NCI-H1436 treated with DMSO at 0.1 percent for 48 hours (cell line): ENCODE results near the gene PSMD13.
"Not testable (repeated sequence)": the region's sequence is repeated elsewhere in the genome, so short reads cannot be mapped to it uniquely, and the experiment has no call there.

Source experiments
- DNase-seq: peaks from one replicate; lab custom pipeline; 2025; lab: John Stamatoyannopoulos, UW

Gene PSMD13

DNA sequence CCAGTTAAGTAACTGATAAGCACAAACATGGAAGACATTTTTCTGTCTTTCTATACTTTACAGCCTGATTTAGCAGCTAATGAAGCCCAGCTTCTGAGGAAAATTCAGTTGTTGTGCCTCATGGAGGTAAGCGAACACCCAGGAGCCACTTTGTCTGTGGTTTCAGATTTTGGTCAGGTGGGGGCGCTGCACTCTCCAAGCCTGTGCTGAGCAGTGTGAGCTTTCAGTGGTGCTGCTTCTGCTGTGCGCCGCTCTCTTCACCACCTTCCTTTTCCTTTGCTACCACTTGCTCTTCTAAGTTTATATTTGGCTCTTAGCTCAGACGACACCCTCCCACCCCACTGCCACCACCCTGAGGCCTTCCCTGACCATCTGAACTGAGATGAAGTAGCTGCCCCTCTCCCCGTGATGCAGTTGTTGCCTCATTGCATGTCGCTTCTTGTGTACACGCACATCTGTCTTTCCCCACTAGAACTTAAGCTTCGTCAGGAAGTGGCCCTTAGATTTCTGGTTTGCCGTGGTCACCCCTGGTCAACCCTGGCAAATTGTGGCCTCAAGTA lies 14.0 kb downstream of the PSMD13 start:
- no peak for DNase-seq

DNA sequence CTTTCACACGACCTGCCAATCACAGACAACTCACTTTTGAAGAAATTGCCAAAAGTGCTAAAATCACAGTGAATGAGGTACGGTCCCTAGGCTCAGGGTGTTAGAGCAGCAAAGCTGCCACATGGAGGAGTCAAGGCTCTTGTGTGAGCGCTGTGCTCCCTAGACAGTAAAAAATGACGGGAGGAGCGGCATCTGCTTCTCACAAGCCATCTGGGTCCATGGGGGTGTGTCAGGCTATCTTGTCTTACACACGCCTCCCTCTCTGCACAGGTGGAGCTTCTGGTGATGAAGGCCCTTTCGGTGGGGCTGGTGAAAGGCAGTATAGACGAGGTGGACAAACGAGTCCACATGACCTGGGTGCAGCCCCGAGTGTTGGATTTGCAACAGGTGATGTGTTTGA lies 14.8 kb downstream of the PSMD13 start:
- no peak for DNase-seq

DNA sequence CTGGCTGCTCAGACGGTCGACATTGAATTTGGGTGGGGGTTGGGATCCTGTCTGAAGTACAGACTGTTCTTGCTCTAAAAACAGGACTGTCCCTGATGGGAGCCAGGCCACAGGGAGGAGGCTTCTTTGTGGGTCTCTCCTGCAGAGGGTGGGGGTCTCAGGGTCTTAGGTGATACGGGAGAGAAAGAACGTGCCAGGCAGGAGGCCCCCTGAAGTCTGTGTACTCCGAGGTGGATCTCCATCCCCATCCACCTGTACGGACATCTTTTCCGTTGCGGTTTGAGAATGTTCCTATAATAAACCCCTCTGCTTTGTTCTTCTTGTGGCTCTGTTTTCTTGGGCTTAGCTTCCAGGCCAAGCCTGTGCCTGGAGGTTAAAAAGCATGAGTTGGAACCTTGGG lies 15.9 kb downstream of the PSMD13 start:
- no peak for DNase-seq

DNA sequence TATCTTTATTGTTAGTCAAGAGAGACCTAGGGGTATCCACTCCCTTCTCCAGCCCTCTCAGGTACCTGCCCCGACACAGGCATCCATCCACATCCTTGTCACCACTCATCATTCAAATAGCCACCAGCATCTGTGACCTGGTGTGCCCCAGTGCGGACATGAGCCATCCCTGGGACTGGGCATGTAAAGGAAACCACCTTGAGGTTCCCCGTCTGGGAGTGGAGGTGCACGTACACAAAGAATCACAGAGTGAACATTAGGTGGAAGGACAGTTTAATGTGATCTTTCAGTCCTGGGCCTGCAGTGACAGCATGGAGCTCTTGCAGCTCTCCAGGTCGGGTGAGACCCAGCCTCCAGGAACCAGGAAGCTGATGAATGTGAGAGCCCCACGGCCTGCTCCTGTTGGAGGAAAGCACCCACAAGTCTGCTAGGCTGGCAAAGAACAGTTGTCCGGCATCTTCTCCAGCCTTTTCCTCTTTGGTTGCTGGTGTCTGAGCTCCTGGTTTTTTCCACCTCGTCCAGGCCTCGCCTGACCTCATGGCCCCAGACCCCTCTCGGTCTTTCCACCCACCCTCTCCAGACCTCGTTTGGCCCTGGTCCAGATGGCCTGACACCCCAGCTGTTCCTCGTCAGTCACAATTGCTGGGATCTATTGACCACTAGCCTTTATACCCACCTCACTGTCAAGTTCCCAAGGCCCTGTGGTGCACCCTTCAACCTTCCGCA lies 16.5 kb downstream of the PSMD13 start:
- no peak for DNase-seq

DNA sequence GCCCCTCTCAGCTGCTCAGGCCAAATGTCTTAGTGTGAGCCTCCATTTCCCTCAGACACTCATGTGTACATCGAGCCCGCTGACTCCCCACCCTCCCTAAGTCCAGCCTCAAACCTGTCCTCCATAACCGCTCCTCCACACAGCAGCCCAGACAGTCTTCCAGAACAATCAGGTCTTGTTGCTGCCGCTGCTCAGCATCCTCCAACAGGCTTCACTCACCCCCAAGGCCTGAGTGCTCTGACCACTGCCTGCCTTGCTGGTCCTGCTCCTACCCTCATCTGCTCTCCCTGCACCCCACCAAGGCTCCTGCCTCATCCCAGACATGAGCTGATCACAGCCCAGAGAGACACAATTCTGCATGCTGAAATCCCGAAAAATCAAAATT lies 17.1 kb downstream of the PSMD13 start:
- no peak for DNase-seq

DNA sequence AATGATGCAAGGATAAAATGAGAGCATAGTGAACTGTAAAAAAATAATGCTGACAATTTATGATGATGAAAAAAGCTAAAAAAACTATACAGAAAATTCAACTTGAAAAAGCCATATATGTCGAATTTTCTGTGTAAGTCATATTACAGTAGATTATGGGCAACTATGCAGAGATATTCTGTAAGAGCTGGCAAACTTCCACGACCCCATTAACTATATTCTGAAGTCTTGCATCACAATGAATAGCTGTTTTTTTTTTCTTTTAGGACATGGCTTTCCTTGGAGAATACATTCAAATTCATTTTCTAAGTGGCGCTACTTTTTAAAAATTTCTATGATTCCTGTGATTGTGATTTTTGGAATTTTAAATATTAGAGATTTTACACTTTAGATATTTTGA lies 18.4 kb downstream of the PSMD13 start:
- DNase-seq = no peak

DNA sequence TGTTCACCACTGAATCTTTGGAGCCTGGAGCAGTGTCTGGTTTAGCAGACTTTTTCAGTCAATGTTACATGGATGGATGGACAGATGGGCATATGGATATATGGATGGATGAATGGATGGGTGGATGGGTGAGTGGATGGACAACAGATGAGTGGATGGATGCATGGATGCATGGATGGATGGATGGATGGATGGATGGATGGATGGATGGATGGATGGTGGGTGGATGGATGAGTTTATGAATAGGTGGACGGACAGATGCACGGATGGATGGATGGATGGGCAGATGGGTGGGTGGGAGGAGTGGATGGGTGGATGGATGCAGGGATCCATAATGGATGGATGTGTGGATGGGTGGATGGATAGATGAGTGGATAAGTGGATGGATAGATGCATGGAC lies 19.0 kb downstream of the PSMD13 start:
- DNase-seq = no peak

DNA sequence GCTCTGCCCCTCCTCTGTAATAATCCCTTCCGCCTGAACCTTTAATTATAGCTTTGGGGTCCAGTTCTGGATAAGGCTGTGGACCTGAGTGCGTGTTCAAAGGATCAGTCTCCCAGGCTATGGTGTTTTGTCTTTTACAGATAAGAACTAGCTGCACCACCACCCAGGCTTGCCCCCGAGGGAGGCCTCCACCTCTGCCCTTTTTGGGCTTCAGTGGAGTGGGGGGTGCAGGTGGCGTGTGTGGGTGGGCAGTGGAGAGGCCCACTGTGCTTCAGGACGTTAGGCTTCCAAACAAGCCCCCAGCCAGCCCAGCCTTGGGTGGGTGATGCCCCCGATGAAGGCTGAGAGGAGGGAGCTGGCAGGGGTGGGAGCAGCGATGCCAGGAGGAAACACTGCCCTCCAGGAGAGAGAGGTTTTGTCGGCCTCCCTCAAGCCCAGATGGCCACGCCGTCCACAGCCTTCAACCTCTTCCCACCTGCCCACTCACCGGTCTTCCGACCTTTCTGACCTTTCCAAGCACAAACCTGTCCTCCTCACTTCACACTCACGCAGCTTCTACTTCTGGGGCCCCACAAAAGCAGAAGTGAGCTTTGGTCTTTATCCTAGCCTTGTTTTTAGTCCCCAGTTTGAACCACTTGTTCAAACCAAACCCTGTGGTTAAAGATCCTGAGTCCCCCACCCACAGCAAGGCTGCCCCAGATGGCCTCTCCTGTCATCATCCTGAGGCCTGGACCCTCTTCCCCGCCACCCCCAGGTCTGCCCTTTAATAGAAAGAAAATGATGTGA lies 20.4 kb downstream of the PSMD13 start:
- no peak for DNase-seq

DNA sequence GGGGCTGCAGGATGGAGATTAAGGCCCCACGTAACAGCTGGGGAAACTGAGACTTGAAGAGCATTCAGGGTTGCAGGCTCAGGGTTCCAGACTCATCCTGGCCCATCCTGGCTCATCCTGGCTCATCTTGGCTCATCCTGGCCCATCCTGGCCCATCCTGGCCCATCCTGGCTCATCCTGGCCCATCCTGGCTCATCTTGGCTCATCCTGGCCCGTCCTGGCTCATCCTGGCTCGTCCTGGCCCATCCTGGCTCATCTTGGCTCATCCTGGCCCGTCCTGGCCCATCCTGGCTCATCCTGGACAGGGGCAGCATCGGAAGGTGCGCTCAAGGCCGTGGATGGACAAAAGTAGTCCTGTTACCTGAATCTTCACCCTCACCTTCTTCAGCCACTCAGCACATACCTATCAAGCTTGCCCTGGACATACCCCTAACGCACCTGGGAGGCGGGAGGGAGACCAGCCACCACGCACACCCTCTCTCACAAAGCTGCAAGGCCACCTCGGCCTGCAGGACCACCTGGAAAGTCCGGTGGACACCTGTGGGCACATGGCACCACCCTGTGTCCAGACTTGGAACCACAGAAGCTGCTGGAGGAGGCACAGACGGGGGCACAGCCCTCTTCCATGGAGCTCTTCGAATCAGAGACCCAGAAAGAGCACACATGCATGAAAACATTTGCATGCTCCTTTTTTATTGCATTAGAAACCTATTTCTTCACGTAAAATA lies 21.2 kb downstream of the PSMD13 start:
- DNase-seq = no peak

DNA sequence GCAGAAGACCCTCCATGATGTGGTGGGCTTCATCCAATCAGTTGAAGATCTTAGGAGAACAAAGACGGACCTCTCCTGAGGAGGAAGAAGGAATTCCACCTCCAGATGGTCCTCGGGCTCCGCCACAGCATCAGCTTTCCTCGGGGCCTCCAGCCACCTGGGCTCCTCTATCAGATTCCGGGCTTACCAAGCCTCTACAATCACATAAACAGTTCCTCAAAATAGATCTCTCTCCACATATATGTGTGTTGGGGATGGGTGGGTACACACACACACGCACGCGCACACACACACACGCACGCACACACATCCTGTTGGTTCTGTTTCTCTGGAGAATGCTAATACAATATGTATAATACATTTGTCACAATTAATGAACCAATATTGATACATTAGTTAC lies 22.6 kb downstream of the PSMD13 start:
- no peak for DNase-seq

DNA sequence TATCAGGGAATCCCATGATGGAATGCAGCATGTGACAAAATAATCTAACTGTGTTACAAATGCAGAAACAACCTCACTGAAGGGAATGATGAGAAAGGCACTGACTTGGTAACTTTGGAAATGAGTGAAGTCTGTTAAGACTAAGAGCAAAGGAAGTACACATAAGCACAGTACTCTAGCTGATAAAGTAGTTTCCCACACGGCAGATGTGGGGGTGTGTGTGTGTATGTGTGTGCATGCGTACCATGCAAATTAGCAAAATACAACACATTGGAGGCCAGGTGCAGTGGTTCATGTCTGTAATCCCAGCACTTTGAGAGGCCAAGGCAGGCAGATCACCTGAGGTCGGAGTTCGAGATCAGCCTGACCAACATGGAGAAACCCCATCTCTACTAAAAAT lies 24.8 kb downstream of the PSMD13 start:
- no peak for DNase-seq

DNA sequence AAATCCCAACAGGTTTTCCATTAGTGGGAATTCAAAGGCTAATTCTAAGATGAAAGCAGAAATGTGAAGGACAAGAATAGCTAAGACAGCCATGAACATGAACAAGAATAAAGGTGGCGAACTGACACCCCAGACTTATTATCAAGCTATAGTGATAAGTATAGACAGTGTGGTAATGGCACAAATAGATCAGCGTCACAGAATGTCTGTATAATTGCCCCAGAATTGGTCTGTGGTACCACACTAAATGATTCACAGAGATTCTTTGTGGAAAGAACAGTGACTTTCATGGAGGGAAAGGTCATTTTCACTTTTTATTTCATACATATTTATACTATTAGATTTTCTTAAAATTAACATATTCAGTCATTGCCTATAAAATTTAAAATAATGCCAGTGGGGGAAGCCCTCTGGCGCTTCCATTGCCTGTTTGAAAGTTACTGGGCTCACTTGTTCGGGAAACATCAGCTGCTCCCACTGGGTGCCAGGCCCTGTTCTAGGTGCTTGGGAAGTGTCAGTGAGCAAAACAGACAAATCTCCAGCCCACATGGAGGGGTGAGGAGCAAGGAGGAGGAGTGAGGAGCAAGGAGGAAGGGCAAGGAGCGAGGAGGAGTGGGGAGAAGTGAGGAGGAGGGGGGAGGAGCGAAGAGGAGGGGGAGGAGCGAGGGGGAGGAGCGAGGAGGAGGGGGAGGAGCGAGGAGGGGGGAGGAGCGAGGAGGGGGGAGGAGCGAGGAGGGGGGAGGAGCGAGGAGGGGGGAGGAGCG lies 30.1 kb downstream of the PSMD13 start:
- no peak for DNase-seq

DNA sequence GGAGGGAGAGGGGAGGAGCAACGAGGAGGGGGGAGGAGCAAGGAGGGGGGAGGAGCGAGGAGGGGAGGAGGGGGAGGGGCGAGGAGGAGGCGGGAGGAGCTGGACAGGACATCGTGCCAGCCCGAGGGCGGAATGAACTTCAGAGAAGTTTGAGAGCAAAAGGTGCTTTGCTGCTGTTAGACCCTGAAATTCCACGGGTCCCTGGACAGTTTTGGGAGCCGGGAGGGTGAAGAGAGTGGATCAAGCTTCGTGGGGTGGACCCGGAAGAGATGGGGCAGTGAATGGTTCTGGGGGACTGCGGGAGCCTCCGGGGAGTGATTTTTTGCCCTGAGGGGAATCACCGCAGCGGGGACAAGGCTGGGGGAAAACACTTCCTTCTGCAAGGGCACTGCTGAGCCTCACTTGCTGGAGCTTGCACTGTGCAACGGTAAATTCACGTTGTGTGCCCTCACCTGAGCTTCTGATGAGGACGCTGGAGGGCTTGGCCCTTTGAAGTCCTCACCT lies 30.8 kb downstream of the PSMD13 start:
- DNase-seq = no peak

DNA sequence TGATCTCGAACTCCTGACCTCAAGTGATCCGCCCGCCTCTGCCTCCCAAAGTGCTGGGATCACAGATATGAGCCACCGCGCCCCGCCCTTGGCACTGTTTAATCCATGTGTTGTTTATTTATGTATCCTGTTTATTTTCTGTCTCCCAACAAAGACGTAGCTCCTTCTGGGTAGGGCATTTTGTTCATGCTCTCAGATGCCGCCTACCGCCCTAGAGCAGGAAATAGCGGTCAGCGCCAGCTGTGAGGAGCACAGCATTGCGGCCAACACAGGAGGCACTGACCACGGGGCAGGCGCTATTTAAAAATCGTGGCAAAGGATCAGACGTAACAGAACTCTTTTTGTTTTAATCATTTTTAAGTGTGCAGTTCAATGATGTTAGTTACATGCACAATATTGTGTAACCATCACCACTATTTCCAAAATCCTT lies 32.0 kb downstream of the PSMD13 start:
- DNase-seq = not testable (repeated sequence)

DNA sequence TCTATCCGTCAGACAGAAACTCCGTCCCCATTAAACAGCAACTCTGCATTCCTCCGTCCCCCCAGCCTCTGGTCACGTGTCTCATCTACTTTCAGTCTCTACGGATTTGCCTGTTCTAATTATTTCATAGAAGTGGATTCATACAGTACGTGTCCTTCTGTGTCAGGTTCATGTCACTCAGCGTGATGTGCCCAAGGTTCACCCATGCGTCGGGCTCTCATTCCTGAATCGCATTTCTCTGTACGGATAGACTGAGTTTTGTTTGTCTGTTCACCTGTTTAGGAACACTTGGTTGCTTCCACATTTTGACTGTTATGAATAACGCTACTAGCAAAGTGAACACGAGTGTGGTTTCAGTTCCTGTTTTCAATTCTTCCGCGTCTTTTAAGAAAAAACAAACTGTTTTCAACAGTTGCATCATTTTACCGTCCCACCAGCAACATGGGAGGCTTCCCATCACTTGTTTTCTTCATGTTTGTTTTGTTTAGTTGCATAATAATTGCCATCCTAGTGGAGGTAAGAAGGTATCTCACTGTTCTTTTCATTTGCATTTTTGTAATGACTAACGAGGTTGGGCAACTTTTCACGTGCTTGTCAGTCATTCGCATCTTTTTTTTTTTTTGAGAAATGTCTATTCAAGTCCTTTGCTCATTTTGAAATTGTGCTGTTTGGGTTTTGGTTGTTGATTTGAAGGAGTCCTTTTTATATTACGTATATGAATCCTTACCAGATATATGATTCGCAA lies 32.5 kb downstream of the PSMD13 start:
- no peak for DNase-seq

DNA sequence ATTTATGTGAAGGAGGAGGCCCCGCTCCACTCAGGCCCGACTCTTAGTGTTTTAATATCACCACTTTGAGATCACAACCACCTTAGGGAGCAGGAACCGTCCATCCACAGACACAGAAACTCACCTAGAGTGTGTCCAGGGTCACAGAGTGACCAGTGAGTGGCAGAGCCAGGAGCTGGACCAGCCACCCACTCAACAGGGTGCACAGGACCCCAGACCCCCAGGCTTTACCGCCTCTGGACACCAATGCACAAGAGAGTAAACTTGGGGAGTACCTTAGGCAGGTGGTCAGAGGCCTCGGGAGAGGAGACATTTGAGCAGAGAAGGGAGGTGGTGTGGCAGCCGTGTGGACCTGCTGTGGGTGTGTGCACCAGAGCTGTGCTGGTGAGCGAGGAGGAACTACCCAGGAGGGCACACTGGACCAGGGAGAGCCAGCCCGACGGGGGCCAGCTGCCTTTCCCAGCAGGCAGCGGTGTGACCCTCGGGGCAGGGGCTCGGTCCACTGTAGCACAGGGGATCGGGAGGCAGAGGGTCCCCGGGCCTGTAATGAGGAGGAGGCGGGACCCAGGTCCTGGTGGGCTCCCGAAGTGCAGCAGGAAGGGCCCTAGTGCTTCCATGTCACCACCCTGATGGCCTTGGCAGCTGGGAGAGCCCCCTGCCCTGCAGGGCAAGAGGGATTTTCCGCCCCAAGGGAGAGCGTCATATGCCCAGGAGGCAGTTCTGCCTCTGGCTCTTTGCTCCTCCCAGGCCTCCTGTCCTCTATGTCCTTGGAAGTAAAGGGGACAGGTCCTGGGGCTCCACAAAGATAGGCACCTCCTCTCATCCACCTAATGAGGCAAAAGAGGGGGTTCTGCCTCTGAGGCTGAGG lies 33.9 kb downstream of the PSMD13 start:
- no peak for DNase-seq

DNA sequence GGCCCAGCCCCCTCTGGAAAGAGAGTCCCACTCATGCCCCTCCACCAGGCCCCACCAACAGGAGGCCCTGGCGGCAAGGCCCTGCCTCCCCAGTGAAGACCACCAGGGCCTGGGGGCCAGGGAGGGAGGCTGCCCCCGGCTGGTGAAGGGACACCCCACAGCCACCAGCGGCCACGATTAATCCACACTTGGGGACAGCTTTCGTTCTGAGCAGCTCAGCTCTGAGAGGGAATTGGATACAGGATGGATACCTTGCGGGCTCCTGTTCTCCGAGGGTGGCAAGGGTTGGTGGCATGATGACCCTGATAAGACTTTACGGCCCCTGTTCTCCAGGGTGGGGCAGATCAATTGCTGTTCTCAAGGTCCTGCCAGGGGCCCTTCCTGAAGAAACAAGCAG lies 34.5 kb downstream of the PSMD13 start:
- no peak for DNase-seq

DNA sequence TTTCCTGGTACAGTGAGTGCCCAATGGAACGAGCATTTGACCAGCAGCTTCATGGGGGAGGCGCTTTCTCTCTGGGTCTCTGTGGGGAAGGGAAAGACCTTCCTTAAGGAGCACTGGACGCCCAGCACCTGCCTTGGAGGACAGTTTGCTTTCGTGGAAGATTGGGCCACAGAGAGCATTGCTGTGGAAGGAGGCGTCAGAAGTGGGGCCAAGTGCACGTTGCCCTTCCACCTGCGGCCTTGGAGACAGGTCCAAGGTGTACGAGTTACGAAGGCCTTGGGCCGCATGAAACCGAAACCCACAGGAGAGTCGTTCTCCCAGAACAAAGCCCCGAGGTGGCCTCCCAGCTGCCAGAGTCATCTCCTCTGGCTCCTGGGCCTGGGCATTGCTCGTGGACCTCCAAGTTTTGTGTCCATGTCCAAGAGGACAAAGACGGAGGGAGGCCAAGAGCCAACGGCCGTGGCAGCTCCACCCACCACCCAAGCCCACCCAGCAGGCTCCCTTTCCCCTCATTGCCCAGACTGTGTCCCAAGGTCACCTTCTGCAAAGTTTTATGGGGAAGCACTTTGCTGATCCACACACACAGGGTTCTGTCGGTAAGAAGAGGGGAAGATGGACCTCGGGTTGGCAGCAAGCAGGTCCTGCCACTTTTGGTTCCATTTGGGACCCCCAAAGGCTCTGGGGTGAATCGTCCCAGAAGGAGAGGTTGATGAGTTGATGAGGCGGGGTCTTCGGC lies 35.6 kb downstream of the PSMD13 start:
- no peak for DNase-seq

DNA sequence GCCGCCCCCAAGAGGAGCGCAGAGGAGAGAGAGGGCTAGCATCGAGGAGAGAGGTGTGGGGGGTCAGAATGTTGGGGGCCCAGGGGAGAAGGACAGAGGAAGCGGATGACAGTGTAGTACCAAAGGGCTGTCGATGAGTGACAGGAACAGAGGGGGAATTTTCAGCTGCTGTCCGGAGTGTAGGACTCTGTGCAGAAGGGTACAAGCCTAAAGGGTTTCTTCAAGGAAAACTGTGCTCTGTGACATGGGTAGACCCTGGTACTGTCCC lies 36.1 kb downstream of the PSMD13 start:
- DNase-seq = no peak

DNA sequence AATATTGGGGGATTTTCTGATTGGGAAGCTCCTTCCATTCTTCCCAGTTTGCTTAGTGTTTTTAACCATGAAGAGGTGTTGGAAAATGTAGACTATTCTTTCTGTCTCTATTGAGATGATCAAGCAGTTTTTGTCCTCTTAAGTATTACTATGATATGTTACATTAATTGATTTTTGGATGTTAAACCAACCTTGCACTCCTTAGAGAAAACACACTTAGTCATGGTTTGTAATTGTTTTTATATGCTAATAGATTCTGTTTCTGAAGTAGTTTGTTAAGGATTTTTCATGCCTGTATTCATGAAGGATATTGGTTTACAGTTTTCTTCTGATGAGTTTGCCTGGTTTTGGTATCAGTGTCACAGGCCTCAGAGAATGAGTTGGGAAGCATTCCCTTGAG lies 39.4 kb downstream of the PSMD13 start:
- DNase-seq = no peak
